HCT116 (cell line): ENCODE data around the gene MYLIP. TPM values are rescaled to one million over a fixed set of nuclear protein-coding genes. Genes with fewer than 3 reads are reported as not detected.
"Not testable (repeated sequence)": the region's sequence is repeated elsewhere in the genome, so short reads cannot be mapped to it uniquely, and the experiment has no call there.

Experiments used
- ATAC-seq: fragments of 200-7000 bp; cut with Tn5 transposase; 2 replicates; pipeline ENCODE4 v1.9.1; 2020; ENCODE audit warnings: mild to moderate bottlenecking, moderate library complexity
- BruUV-seq: library from RNA; stranded (reverse); fragments of 400-500 nt; replicated peaks from 2 replicates; lab custom pipeline; 2021; lab: Mats Ljungman, UMichigan
- CTCF ChIA-PET: fragments of 300-600 bp; sonication (Branson Sonifier 250); formaldehyde crosslinking; loops from one replicate; lab custom pipeline; 2021; ENCODE audit warnings: antibody characterized with exemption; lab: Charles Lee
- POLR2A ChIA-PET: fragments of 300-600, 350-600 bp; sonication (Branson Sonifier 250); formaldehyde crosslinking; loops from one replicate; lab custom pipeline; 2021; ENCODE audit warnings: antibody characterized with exemption; lab: Charles Lee
- RAD21 ChIA-PET, 2 experiments: fragments of 300-600 bp; sonication (Branson Sonifier 250); formaldehyde crosslinking; loops; one replicate each; lab custom pipeline; 2023; ENCODE audit warnings: low total read pairs in 2 of 2; ENCODE audit not compliant: uncharacterized antibody in 2 of 2, unreplicated experiment in 2 of 2, low non-redundant PET in 1 of 2; lab: Charles Lee
- DNase-seq: peaks from one replicate; pipeline ENCODE4 v3.0.0-alpha.2; 2010; ENCODE audit warnings: low read depth, low spot score
- H2AFZ ChIP-seq: fragments of 200-600 bp; shearing (Covaris generic), sonication (generic); 2 replicates; pipeline ENCODE4 v1.6.1; 2017; ENCODE audit warnings: low read depth, mixed run types, mixed read lengths, antibody characterized with exemption, low read length; ENCODE audit not compliant: poor library complexity, severe bottlenecking
- H3K27ac ChIP-seq: 2 replicates; pipeline ENCODE4 v1.5.1; 2012; ENCODE audit warnings: low read depth, low read length
- H3K27me3 ChIP-seq: fragments of 200-600 bp; sonication (generic); 2 replicates; pipeline ENCODE4 v1.6.1; 2016; ENCODE audit warnings: mixed run types, low read length, mixed read lengths; ENCODE audit not compliant: insufficient read depth
- H3K36me3 ChIP-seq, 2 experiments: fragments of 200-500 bp in 1 of 2; fragments of 200-600 bp in 1 of 2; sonication (Bioruptor generic) in 1 of 2; sonication (generic) in 1 of 2; 2 replicates each; pipeline versions ENCODE4 v1.5.1 to v1.6.1; 2014 to 2016; ENCODE audit warnings: low read length in 2 of 2, inconsistent platforms in 1 of 2, mixed read lengths in 1 of 2, mixed run types in 1 of 2; ENCODE audit not compliant: insufficient read depth in 2 of 2, control insufficient read depth in 1 of 2
- H3K4me1 ChIP-seq, 2 experiments: fragments of 200-600 bp in 1 of 2; sonication (generic) in 1 of 2; 2 replicates each; pipeline versions ENCODE4 v1.5.1 to v1.6.1; 2012 to 2017; ENCODE audit warnings: low read length in 2 of 2, inconsistent platforms in 1 of 2, mild to moderate bottlenecking in 1 of 2, mixed read lengths in 1 of 2, mixed run types in 1 of 2, moderate library complexity in 1 of 2; ENCODE audit not compliant: insufficient read depth in 2 of 2, control insufficient read depth in 1 of 2
- H3K4me2 ChIP-seq: fragments of 200-600 bp; sonication (generic); 2 replicates; pipeline ENCODE4 v1.6.1; 2017; ENCODE audit warnings: mixed run types, low read length, mixed read lengths
- H3K4me3 ChIP-seq, 2 experiments: fragments of 200-600 bp in 1 of 2; sonication (generic) in 1 of 2; replicated peaks in 1 of 2; 2 replicates each; pipeline ENCODE4 v1.5.1; 2011 to 2016; ENCODE audit warnings: low read length in 2 of 2, control low read depth in 1 of 2, low read depth in 1 of 2, mild to moderate bottlenecking in 1 of 2, mixed read lengths in 1 of 2, mixed run types in 1 of 2
- H3K79me2 ChIP-seq: fragments of 200-600 bp; sonication (generic); 2 replicates; pipeline ENCODE4 v1.6.1; 2017; ENCODE audit warnings: mild to moderate bottlenecking, mixed run types, low read length, moderate library complexity, mixed read lengths; ENCODE audit not compliant: insufficient read depth
- H3K9ac ChIP-seq: fragments of 200-600 bp; sonication (generic); 2 replicates; pipeline ENCODE4 v1.6.1; 2016; ENCODE audit warnings: low read length, mixed read lengths
- H3K9me2 ChIP-seq: fragments of 200-600 bp; sonication (generic), shearing (Covaris generic); 2 replicates; pipeline ENCODE4 v1.6.1; 2017; ENCODE audit warnings: mixed run types, mild to moderate bottlenecking, moderate library complexity; ENCODE audit not compliant: insufficient read depth
- H3K9me3 ChIP-seq, 2 experiments: fragments of 200-500 bp in 1 of 2; fragments of 200-600 bp in 1 of 2; sonication (Bioruptor generic) in 1 of 2; sonication (generic) in 1 of 2; 2 replicates each; pipeline ENCODE4 v1.6.1; 2014 to 2017; ENCODE audit warnings: low read length in 2 of 2, mixed read lengths in 2 of 2, inconsistent platforms in 1 of 2, low read depth in 1 of 2, mild to moderate bottlenecking in 1 of 2, mixed run types in 1 of 2, moderate library complexity in 1 of 2; ENCODE audit not compliant: control insufficient read depth in 1 of 2, insufficient read depth in 1 of 2
- H4K20me1 ChIP-seq: fragments of 200-600 bp; sonication (generic), shearing (Covaris generic); 2 replicates; pipeline ENCODE4 v1.6.1; 2017; ENCODE audit warnings: mixed run types, mild to moderate bottlenecking, moderate library complexity; ENCODE audit not compliant: insufficient read depth
- SP1 ChIP-seq: IDR thresholded peaks from 2 replicates; pipeline ENCODE4 v1.6.1; 2012; ENCODE audit warnings: low read depth
- SRF ChIP-seq: IDR thresholded peaks from 2 replicates; pipeline ENCODE4 v1.6.1; 2012; ENCODE audit warnings: low read depth
- intact Hi-C: fragments of 100-400 bp; cut with micrococcal nuclease; formaldehyde crosslinking; loops from 2 replicates; pipeline ENCODE4 v1.10.0; 2022
- total RNA-seq: library from RNA; stranded (reverse); gene quantifications from one replicate; pipeline ENCODE4 v1.2.1, GENCODE V29; 2021; ENCODE audit not compliant: unreplicated experiment
- TF ChIP-seq, protein P1 (sequence below): IDR thresholded peaks from 2 replicates; pipeline ENCODE4 v1.6.1; 2012

The MYLIP gene
- total RNA-seq, 1 experiment from 2014 or later = 10.6 TPM

DNA sequence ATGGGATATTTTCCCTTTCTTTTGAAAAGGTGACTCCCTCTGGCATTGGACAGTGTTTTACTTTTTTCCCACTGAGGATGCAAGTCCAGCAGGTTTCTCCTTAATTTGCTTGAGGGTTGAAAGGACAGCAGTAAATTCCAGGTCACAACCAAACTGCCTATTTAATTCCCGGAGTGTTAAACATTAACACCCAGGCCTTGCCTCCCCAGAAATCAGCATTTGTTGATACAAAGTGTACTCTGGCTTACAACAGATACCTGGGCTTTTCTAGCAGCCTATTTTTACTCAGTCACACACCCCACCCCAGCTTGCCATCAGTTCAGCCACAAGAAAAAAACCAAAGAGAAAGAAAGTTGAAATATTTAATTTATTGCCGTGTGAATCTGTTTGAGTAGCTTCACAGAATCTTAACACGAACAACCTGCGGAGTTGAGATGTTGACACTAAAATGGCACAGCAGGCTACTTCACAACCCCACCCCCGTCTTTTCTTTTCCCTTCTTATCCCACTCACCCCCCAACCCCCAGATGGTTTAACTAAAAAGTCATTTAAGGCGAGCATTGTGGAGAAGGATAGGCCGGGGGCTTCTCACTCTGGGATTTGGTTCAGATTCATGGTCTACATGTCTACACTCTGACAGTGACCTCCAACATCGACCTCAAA lies 45.7 kb downstream of the MYLIP start:
- no peaks in the 10 kb centered on the region for H4K20me1 ChIP-seq
- no peaks in the 10 kb centered on the region for H3K36me3 ChIP-seq
- DNase-seq (no peak), ATAC-seq (no peak)
- no TSS peak for BruUV-seq
- no peak overlapping the region for H3K27ac ChIP-seq
- H2AFZ ChIP-seq = no peak overlapping the region
- no peaks in the 10 kb centered on the region for H3K9me2 ChIP-seq
- H3K4me1 ChIP-seq = no peaks in the 10 kb centered on the region
- RAD21 ChIA-PET = no interaction called here
- POLR2A ChIA-PET = no interaction called here
- TF ChIP-seq, protein P1, sequence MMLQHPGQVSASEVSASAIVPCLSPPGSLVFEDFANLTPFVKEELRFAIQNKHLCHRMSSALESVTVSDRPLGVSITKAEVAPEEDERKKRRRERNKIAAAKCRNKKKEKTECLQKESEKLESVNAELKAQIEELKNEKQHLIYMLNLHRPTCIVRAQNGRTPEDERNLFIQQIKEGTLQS = no peak
- no peak for TF ChIP-seq SRF
- TF ChIP-seq SP1 = no peak
- H3K27me3 ChIP-seq = peaks cover 9% of the 10 kb centered on the region; the same call in 1 of the 2 replicates
- CTCF ChIA-PET = no interaction called here
- H3K4me2 ChIP-seq = no peak overlapping the region
- no peaks in the 10 kb centered on the region for H3K79me2 ChIP-seq
- H3K4me3 ChIP-seq = no peak overlapping the region
- intact Hi-C loops = no loop called here
- H3K9me3 ChIP-seq = no peaks in the 10 kb centered on the region
- H3K9ac ChIP-seq = no peak overlapping the region

DNA sequence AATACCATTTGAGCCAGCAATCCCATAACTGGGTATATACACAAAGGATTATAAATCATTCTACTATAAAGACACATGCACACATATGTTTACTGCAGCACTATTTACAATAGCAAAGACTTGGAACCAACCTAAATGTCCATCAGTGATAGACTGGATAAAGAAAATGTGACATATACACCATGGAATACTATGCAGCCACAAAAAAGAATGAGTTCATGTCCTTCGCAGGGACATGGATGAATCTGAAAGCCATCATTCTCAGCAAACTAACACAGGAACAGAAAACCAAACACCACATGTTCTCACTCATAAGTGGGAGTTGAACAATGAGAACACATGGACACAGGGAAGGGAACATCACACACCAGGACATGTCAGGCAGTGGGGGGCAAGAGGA lies 47.7 kb downstream of the MYLIP start:
- H3K27ac ChIP-seq, POLR2A ChIA-PET, CTCF ChIA-PET, DNase-seq, H3K9ac ChIP-seq, H3K4me2 ChIP-seq, H3K4me3 ChIP-seq, H3K79me2 ChIP-seq, H3K9me3 ChIP-seq, H3K4me1 ChIP-seq, RAD21 ChIA-PET, intact Hi-C loops, H3K27me3 ChIP-seq, ATAC-seq, H3K9me2 ChIP-seq, H3K36me3 ChIP-seq, H4K20me1 ChIP-seq, H2AFZ ChIP-seq, BruUV-seq: not testable (repeated sequence)
